GM15510 (cell line): Measurements from ENCODE around the gene MEIS2.

Source experiments
- POLR2A ChIP-seq: IDR thresholded peaks from 3 replicates; pipeline ENCODE4 v1.6.1; 2011; ENCODE audit warnings: borderline replicate concordance; ENCODE audit not compliant: insufficient read length; ENCODE audit errors: extremely low read depth

The MEIS2 gene

GRCh38 chr15:37046876-37047614 lies 53.3 kb downstream of the MEIS2 start:
- no peak for TF ChIP-seq POLR2A

- no peak for TF ChIP-seq POLR2A
These were observed 54.2 kb downstream of the MEIS2 start for GRCh38 chr15:37045859-37046740.

GRCh38 chr15:37044915-37045648 lies 55.3 kb downstream of the MEIS2 start:
- TF ChIP-seq POLR2A: no peak

- no peak for TF ChIP-seq POLR2A
These were observed 58.5 kb downstream of the MEIS2 start for GRCh38 chr15:37041836-37042235.

- no peak for TF ChIP-seq POLR2A
These were observed 59.3 kb downstream of the MEIS2 start for GRCh38 chr15:37041042-37041441.

- no peak for TF ChIP-seq POLR2A
These were observed 60.1 kb downstream of the MEIS2 start for GRCh38 chr15:37040072-37040742.

GRCh38 chr15:37038716-37039106 lies 61.6 kb downstream of the MEIS2 start:
- TF ChIP-seq POLR2A: no peak

GRCh38 chr15:37037850-37038715 lies 62.3 kb downstream of the MEIS2 start:
- no peak for TF ChIP-seq POLR2A

GRCh38 chr15:37037071-37037655 lies 63.2 kb downstream of the MEIS2 start:
- TF ChIP-seq POLR2A: no peak

- TF ChIP-seq POLR2A: no peak
These were observed 65.3 kb downstream of the MEIS2 start for GRCh38 chr15:37034835-37035748.

- no peak for TF ChIP-seq POLR2A
These were observed 66.0 kb downstream of the MEIS2 start for GRCh38 chr15:37034392-37034791.

GRCh38 chr15:37032091-37032775 lies 68.1 kb downstream of the MEIS2 start:
- TF ChIP-seq POLR2A: no peak
